B cell (primary cell): ENCODE results near the gene AAK1. TPM values are rescaled to one million over a fixed set of nuclear protein-coding genes. Genes with fewer than 3 reads are reported as not detected.
"Not testable (repeated sequence)": the region's sequence is repeated elsewhere in the genome, so short reads cannot be mapped to it uniquely, and the experiment has no call there.

Experiments used
- ATAC-seq: fragments of 200-7000 bp; cut with Tn5 transposase; one replicate; pipeline ENCODE4 v1.10.0; 2021; ENCODE audit warnings: low read depth, mild to moderate bottlenecking, moderate number of reproducible peaks, moderate library complexity
- CTCF ChIA-PET: fragments of 350-600 bp; sonication (Branson Sonifier 250); formaldehyde crosslinking; loops from one replicate; lab custom pipeline; 2021; ENCODE audit warnings: antibody characterized with exemption, inconsistent platforms; lab: Charles Lee
- POLR2A ChIA-PET: fragments of 350-600 bp; sonication (Branson Sonifier 250); formaldehyde crosslinking; loops from one replicate; lab custom pipeline; 2021; ENCODE audit warnings: antibody characterized with exemption; lab: Charles Lee
- DNase-seq: peaks from one replicate; pipeline ENCODE4 v3.0.0; 2013
- H2AFZ ChIP-seq: 2 replicates; pipeline ENCODE4 v1.6.1; 2012; ENCODE audit warnings: mild to moderate bottlenecking, low read depth, low read length; ENCODE audit not compliant: insufficient read depth, poor library complexity, severe bottlenecking
- H3K27ac ChIP-seq, 2 donors: 1 replicate in 1 of 2; 2 replicates in 1 of 2; pipeline ENCODE4 v1.5.1; 2012 to 2013; ENCODE audit warnings: low read length in 2 of 2, mild to moderate bottlenecking in 2 of 2, moderate library complexity in 1 of 2
- H3K27me3 ChIP-seq, 4 experiments: fragments of 200-600 bp in 1 of 4; sonication (generic) in 1 of 4; replicated peaks in 1 of 4; 1 replicate in 2 of 4; 2 replicates in 2 of 4; pipeline versions ENCODE4 v1.6.1 to v1.7.0; 2013 to 2016; ENCODE audit warnings: low read length in 3 of 4, mild to moderate bottlenecking in 2 of 4, mixed read lengths in 1 of 4, moderate library complexity in 1 of 4; ENCODE audit not compliant: insufficient read depth in 4 of 4, control insufficient read depth in 3 of 4; ENCODE audit errors: control extremely low read depth in 1 of 4
- H3K36me3 ChIP-seq, 2 experiments: replicated peaks in 1 of 2; 1 replicate in 1 of 2; 2 replicates in 1 of 2; pipeline versions ENCODE4 v1.6.1 to v1.7.1; 2013; ENCODE audit warnings: low read length in 1 of 2; ENCODE audit not compliant: insufficient read depth in 2 of 2, control insufficient read depth in 1 of 2; ENCODE audit errors: control extremely low read depth in 1 of 2, extremely low read depth in 1 of 2
- H3K4me1 ChIP-seq, 2 donors: fragments of 200-600 bp in 1 of 2; sonication (generic) in 1 of 2; 1 replicate in 1 of 2; 2 replicates in 1 of 2; pipeline versions ENCODE4 v1.5.1 to v1.6.1; 2013 to 2017; ENCODE audit warnings: low read length in 2 of 2; ENCODE audit not compliant: control insufficient read depth in 2 of 2, insufficient read depth in 2 of 2
- H3K4me2 ChIP-seq: replicated peaks from 2 replicates; pipeline ENCODE3; 2012; ENCODE audit warnings: mild to moderate bottlenecking, low read depth, low read length; ENCODE audit not compliant: poor library complexity, severe bottlenecking
- H3K4me3 ChIP-seq, 5 experiments: fragments of 200-600 bp in 1 of 5; sonication (generic) in 1 of 5; 1 replicate in 3 of 5; 2 replicates in 2 of 5; pipeline versions ENCODE4 v1.5.1 to v1.7.0; 2011 to 2016; ENCODE audit warnings: low read length in 4 of 5, mild to moderate bottlenecking in 4 of 5, low read depth in 2 of 5, control low read depth in 1 of 5, moderate library complexity in 1 of 5; ENCODE audit not compliant: insufficient read depth in 1 of 5; ENCODE audit errors: control extremely low read depth in 1 of 5, extremely low read depth in 1 of 5
- H3K79me2 ChIP-seq: fragments of 200-600 bp; sonication (generic); one replicate; pipeline ENCODE4 v1.6.0; 2016; ENCODE audit warnings: low read length; ENCODE audit not compliant: control insufficient read depth, insufficient read depth
- H3K9ac ChIP-seq: fragments of 200-600 bp; sonication (generic); 2 replicates; pipeline ENCODE4 v1.6.1; 2017; ENCODE audit warnings: mild to moderate bottlenecking, low read length, moderate library complexity
- H3K9me3 ChIP-seq, 3 donors: one replicate each; pipeline versions ENCODE4 v1.6.1 to v1.7.1; 2013; ENCODE audit warnings: low read length in 2 of 3; ENCODE audit not compliant: control insufficient read depth in 2 of 3, insufficient read depth in 1 of 3; ENCODE audit errors: control extremely low read depth in 1 of 3
- H4K20me1 ChIP-seq: 2 replicates; pipeline ENCODE4 v1.6.0; 2012; ENCODE audit warnings: mild to moderate bottlenecking, low read length; ENCODE audit not compliant: insufficient read depth, control insufficient read depth, poor library complexity, severe bottlenecking
- H3K27ac Mint-ChIP-seq: one replicate; pipeline ENCODE4 v1.8.0; 2021; ENCODE audit warnings: mixed read lengths
- H3K27me3 Mint-ChIP-seq: one replicate; pipeline ENCODE4 v1.8.0; 2021; ENCODE audit warnings: mixed read lengths
- H3K4me1 Mint-ChIP-seq: one replicate; pipeline ENCODE4 v1.8.0; 2021; ENCODE audit warnings: mixed read lengths
- H3K4me3 Mint-ChIP-seq: one replicate; pipeline ENCODE4 v1.8.0; 2021; ENCODE audit warnings: mixed read lengths
- H3K9me3 Mint-ChIP-seq: one replicate; pipeline ENCODE4 v1.8.0; 2022; ENCODE audit warnings: mixed read lengths; ENCODE audit not compliant: insufficient read depth
- EZH2 ChIP-seq: IDR thresholded peaks from 2 replicates; pipeline ENCODE4 v1.6.1; 2012; ENCODE audit warnings: borderline replicate concordance, low read depth, mild to moderate bottlenecking, moderate library complexity, low read length; ENCODE audit not compliant: insufficient read depth, poor library complexity, severe bottlenecking
- WGBS: methylation state at CpG from one replicate; pipeline ENCODE4 v1.1.5; 2013; ENCODE audit warnings: missing lambda C conversion rate; ENCODE audit not compliant: insufficient coverage; 5-methylcytosine and 5-hydroxymethylcytosine counted together
- intact Hi-C: fragments of 100-400 bp; cut with micrococcal nuclease; formaldehyde crosslinking; loops from one replicate; pipeline ENCODE4 v1.10.0; 2022
- polyA plus RNA-seq: library from polyadenylated mRNA; depleted of rRNA; stranded (reverse); fragments of >200 nt; gene quantifications from 2 replicates; pipeline ENCODE4 v1.2.3, GENCODE V29; 2012
- total RNA-seq, 2 donors: library from RNA; stranded (reverse); fragments of 120-200 nt in 1 of 2; gene quantifications; 1 replicate in 1 of 2; 2 replicates in 1 of 2; pipeline versions ENCODE4 v1.2.3 to v1.2.4, GENCODE V29; 2013 to 2022
- TF ChIP-seq, protein P1 (sequence below): fragments of 200-600 bp; IDR thresholded peaks from one replicate; pipeline ENCODE4 v1.8.0; 2022; ENCODE audit warnings: antibody characterized with exemption, mild to moderate bottlenecking

The AAK1 gene
- total and polyA plus RNA-seq, 2 donors (not counting 1 experiment from before 2014, with no cell fraction given), result 2.4 to 7.2 TPM

- no peak overlapping the region for H3K4me2 ChIP-seq
- Mint-ChIP-seq H3K27ac (no peak overlapping the region), H3K4me3 (no peak overlapping the region), H3K4me1 (peaks cover 4% of the 10 kb centered on the region), H3K27me3 (peaks cover 1% of the 10 kb centered on the region), H3K9me3 (no peaks in the 10 kb centered on the region)
- WGBS, result no CpG with 5 or more reads among the region's 4 CpGs
- no peak for TF ChIP-seq EZH2
- TF ChIP-seq, protein P1, sequence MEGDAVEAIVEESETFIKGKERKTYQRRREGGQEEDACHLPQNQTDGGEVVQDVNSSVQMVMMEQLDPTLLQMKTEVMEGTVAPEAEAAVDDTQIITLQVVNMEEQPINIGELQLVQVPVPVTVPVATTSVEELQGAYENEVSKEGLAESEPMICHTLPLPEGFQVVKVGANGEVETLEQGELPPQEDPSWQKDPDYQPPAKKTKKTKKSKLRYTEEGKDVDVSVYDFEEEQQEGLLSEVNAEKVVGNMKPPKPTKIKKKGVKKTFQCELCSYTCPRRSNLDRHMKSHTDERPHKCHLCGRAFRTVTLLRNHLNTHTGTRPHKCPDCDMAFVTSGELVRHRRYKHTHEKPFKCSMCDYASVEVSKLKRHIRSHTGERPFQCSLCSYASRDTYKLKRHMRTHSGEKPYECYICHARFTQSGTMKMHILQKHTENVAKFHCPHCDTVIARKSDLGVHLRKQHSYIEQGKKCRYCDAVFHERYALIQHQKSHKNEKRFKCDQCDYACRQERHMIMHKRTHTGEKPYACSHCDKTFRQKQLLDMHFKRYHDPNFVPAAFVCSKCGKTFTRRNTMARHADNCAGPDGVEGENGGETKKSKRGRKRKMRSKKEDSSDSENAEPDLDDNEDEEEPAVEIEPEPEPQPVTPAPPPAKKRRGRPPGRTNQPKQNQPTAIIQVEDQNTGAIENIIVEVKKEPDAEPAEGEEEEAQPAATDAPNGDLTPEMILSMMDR, result no peak
- no peak overlapping the region for H2AFZ ChIP-seq
- H3K9me3 ChIP-seq, result no peaks in the 10 kb centered on the region
- ChIA-PET POLR2A (no interaction called here), CTCF (interaction anchor here (0.9 to 4.5 kb wide), 3 partner anchors 9 to 169 kb away, joined by 3 to 37 read pairs (median 3); no protein-coding TSS in a partner anchor)
- intact Hi-C loops, result no loop called here
- no peak overlapping the region for H3K9ac ChIP-seq
- peaks cover 0 to 1% of the 10 kb centered on the region in 2 experiments for H3K36me3 ChIP-seq
- no peaks in the 10 kb centered on the region for H4K20me1 ChIP-seq
- ATAC-seq (no peak), DNase-seq (no peak)
- no peaks in the 10 kb centered on the region for H3K79me2 ChIP-seq
- H3K4me3 ChIP-seq, result no peak overlapping the region
- H3K27me3 ChIP-seq, result no peaks in the 10 kb centered on the region
- H3K4me1 ChIP-seq, result peaks cover 0 to 4% of the 10 kb centered on the region in 2 donors
- no peak overlapping the region for H3K27ac ChIP-seq
These were observed 89.0 kb downstream of the AAK1 start for GRCh38 chr2:69554568-69554967.

DNA sequence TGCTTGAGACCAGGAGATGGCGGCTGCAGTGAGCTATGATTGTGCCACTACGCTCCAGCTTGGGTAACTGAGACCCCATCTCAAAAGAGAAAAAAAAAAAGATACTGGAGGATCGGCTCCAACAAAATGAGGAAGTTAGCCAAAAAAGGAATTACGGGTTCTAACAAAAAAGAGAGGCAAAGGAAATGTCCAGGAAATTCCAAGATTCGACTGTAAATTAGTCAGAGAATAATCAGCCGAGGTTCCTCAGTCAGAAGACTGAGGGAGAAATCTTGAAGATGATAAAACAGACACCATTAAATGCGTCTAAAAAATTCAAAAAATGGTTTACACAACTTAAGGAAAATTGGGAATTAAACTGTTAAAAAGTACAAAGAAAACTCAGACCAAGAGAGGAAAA is 89.5 kb downstream of the AAK1 start:
- Histone ChIP-seq H3K4me3 (no peak overlapping the region), H3K27me3 (no peaks in the 10 kb centered on the region), H3K79me2 (no peaks in the 10 kb centered on the region), H4K20me1 (no peaks in the 10 kb centered on the region), H3K27ac (no peak overlapping the region), H3K4me1 (peaks cover 0 to 4% of the 10 kb centered on the region in 2 donors), H3K9ac (no peak overlapping the region), H2AFZ (no peak overlapping the region), H3K36me3 (peaks cover 0 to 1% of the 10 kb centered on the region in 2 experiments), H3K9me3 (no peaks in the 10 kb centered on the region), H3K4me2 (no peak overlapping the region)
- 78% methylated on average over 4 of the region's 7 CpGs for WGBS
- Mint-ChIP-seq H3K27me3 (no peaks in the 10 kb centered on the region), H3K27ac (no peak overlapping the region), H3K9me3 (no peaks in the 10 kb centered on the region), H3K4me1 (peaks cover 4% of the 10 kb centered on the region), H3K4me3 (no peak overlapping the region)
- intact Hi-C loops, result no loop called here
- ChIA-PET CTCF (interaction anchor here (1.0 to 4.5 kb wide), 2 partner anchors 9 to 12 kb away, joined by 3 to 37 read pairs; no protein-coding TSS in a partner anchor), POLR2A (interaction anchor here (0.7 kb wide), 1 partner anchor 114 kb away, joined by 3 read pairs; no protein-coding TSS in a partner anchor)
- TF ChIP-seq EZH2, result no peak
- TF ChIP-seq, protein P1, result no peak
- DNase-seq, result no peak
- ATAC-seq, result no peak

DNA sequence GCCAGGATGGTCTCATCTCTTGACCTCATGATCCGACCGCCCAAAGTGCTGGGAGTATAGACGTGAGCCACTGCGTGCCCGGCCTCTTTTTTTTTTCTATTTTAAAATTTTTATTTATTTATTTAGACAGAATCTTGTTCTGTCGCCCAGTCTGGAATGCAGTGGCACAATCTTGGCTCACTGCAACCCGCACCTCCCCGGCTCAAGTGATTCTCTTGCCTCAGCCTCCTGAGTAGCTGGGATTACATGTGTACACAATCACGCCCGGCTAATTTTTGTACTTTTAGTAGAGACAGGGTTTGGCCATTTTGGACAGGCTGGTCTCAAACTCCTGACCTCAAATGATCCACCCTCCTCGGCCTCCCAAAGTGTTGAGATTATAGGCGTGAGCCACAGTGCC is 93.0 kb downstream of the AAK1 start:
- H3K9me3 ChIP-seq, H3K27ac Mint-ChIP-seq, POLR2A ChIA-PET, DNase-seq, H3K4me3 ChIP-seq, H4K20me1 ChIP-seq, H3K36me3 ChIP-seq, H3K4me3 Mint-ChIP-seq, ATAC-seq, H3K27ac ChIP-seq, H3K27me3 Mint-ChIP-seq, intact Hi-C loops, H2AFZ ChIP-seq, H3K4me2 ChIP-seq, H3K27me3 ChIP-seq, H3K4me1 ChIP-seq, H3K9ac ChIP-seq, H3K9me3 Mint-ChIP-seq, H3K79me2 ChIP-seq: not testable (repeated sequence)
- WGBS, result 86% methylated on average over 2 of the region's 12 CpGs
- peaks cover 10% of the 10 kb centered on the region for H3K4me1 Mint-ChIP-seq
- CTCF ChIA-PET, result interaction anchor here (0.9 kb wide), 1 partner anchor 14 kb away, joined by 3 read pairs; no protein-coding TSS in a partner anchor
